Left hindlimb (tissue), 1 donor: ENCODE results near the gene PRKD2.
"Not testable (repeated sequence)": the region's sequence is repeated elsewhere in the genome, so short reads cannot be mapped to it uniquely, and the experiment has no call there.

Experiments
- DNase-seq: peaks from one replicate; pipeline ENCODE4 v3.0.0-alpha.2; 2018

Gene PRKD2

DNA sequence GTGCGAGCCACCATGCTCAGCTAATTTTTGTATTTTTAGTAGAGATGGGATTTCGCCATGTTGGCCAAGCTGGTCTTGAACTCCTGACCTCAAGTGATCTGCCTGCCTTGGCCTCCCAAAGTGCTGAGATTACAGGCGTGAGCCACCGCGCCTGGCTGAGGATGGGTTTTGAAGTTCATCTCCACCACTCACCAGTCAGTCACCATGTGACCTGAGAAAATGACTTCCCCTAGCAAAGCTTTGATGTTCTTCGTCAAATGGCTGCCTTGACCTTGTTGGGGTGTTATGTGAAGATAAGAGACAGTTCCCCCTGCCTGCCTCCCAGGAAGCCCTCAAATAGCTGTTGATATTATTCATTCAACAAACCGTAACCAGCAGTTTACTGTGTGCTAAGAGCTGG lies 87.9 kb downstream of the PRKD2 start:
- DNase-seq = not testable (repeated sequence)

- no peak for DNase-seq
These were observed 90.5 kb downstream of the PRKD2 start for GRCh38 chr19:46626446-46626845.

- no peak for DNase-seq
These were observed 91.2 kb downstream of the PRKD2 start for GRCh38 chr19:46625731-46626130.

- peak; percentile 69 for DNase-seq
These were observed 91.8 kb downstream of the PRKD2 start, which contains the start of gene PTGIR for GRCh38 chr19:46624958-46625661. PTGIR (minus strand) TSS chr19:46625089; CDS start chr19:46624225, 864 bp downstream.
